Fibroblast of mammary gland (primary cell): ENCODE results near the gene LPP.
A peak's percentile ranks its signal among the peaks of the same experiment; 100 is the strongest.

Experiments
- DNase-seq: peaks from one replicate; pipeline ENCODE4 v3.0.0-alpha.2; 2010; ENCODE audit warnings: low read depth
- H3K4me3 ChIP-seq: 2 replicates; pipeline ENCODE4 v1.5.1; 2011; ENCODE audit warnings: low read depth, mild to moderate bottlenecking, low read length, moderate library complexity; ENCODE audit not compliant: control insufficient read depth
- TF ChIP-seq, protein P1 (sequence below): conservative IDR thresholded peaks from 2 replicates; pipeline ENCODE4 v1.5.1; 2011; ENCODE audit warnings: low read depth, low read length, inconsistent platforms; ENCODE audit not compliant: control insufficient read depth, insufficient read depth

The LPP gene

DNA sequence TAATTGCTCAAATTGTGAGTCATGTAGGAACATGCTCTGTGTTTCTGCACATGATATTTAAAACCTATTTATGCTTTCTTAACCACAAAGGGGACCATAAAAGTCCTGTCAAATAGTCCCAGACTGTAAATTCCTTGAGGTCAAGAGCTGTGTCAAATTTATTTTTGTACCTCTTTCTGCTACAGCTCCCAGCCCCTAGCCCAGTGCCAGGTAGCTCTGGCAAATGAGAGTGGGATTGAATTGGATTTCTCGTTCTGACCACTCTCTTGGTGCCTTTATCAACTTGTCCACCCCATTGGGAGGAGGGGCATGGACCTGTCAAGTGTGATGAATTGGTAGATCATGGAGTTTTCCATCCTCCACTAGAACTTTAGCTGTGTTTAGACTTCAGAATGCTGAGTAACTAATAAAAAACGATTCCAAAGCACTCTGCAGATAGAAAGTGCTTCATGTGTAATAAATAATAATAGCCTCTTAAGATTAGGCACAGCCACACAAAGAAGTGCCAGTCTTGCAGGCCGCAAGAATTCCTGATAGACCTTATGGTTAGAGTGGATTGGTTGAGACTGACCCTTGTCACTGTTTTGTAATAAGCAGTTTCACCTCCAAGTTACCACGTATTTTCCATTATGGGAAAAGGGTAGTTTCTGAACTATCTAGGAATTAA lies 120.4 kb downstream of the LPP start:
- no peak overlapping the region for H3K4me3 ChIP-seq
- TF ChIP-seq, protein P1, sequence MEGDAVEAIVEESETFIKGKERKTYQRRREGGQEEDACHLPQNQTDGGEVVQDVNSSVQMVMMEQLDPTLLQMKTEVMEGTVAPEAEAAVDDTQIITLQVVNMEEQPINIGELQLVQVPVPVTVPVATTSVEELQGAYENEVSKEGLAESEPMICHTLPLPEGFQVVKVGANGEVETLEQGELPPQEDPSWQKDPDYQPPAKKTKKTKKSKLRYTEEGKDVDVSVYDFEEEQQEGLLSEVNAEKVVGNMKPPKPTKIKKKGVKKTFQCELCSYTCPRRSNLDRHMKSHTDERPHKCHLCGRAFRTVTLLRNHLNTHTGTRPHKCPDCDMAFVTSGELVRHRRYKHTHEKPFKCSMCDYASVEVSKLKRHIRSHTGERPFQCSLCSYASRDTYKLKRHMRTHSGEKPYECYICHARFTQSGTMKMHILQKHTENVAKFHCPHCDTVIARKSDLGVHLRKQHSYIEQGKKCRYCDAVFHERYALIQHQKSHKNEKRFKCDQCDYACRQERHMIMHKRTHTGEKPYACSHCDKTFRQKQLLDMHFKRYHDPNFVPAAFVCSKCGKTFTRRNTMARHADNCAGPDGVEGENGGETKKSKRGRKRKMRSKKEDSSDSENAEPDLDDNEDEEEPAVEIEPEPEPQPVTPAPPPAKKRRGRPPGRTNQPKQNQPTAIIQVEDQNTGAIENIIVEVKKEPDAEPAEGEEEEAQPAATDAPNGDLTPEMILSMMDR: no peak
- peak; percentile 47 for DNase-seq

DNA sequence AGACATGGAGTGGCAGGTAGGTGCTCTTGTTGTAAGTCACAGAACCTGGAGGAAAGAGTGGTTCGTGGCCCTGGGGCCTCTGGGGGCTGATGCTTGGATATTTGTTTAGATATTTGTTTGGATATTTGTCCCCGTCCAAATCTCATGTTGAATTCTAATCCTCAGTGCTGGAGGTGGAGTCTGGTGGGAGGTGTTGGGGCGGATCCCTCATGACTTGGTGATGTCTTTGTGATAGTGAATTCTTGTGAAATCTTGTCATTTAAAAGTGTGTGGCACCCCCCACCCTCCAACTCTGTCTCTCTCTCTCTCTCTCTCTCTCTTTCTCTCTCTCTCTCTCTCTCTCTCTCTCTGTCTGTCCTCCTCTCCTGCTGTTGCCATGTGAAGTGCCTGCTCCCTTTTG lies 122.4 kb downstream of the LPP start:
- no peak overlapping the region for H3K4me3 ChIP-seq
- DNase-seq: no peak
- TF ChIP-seq, protein P1: no peak

DNA sequence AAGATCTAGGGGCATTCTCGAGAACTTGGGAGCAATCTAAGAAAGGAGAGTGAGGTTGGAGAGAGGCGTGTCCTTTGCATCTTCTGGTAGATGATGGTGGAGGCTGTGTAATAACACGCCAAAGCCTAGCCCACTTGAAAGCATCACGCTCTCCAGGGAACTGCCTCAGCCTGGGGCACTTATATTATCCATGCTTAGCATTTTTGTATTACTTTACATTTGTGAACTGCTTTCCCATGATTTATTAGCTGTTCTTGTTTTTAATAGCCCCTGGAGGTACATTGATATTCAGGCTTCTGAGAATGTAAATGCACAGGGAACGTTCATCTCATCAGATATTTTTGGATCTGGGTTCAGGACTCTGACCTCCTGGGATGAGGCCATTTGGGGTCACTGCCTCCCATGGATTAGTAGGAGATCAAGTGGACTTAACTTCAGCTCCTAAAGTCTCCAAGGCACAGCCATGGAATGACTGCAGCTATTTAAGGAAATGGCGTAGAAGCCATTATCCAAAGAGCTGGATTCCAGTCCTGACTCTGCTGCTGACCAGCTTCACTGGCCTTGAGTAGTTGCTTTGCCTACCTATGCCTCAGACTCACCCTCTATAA lies 124.9 kb downstream of the LPP start:
- no peak for DNase-seq
- H3K4me3 ChIP-seq: no peak overlapping the region
- TF ChIP-seq, protein P1: no peak

DNA sequence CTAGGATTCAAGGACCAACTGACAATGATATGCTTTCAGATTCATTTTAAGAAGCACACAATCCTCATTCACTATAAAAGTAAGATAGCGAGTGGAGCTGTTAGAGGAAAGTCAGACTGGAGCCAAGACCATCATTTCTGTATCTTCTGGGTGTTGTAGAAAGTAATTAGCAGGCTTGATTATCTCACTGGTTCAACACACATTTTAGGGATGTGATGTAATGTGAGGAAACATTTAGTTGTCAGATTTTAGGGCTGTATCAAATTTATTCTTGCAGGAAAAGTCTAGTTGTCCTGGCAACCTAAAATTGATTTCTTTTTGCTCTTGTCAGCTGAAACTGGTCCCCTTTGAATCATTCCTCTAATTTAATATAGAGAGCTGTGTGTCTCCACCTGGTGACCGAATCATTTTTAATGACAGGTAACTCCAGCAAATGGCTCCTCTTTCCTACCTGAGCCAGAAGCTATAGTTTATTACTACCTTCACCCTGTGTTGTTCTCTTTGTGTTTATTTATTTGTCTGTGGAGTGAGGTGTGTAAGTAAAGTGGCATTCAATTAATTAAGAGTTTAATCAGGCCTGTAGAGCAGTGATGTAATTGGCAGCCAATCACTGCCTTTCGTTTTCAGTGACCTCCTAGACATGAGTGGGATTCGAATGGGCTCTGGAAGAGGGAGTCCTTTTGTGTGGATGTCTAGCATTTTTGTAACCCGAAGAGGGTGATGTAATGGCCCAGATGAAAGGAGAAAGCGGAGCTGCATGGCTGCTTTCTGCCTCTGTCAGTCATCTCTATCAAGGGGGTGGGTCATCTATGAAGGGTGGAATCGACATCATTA lies 125.8 kb downstream of the LPP start:
- no peak overlapping the region for H3K4me3 ChIP-seq
- DNase-seq: no peak
- TF ChIP-seq, protein P1: no peak

DNA sequence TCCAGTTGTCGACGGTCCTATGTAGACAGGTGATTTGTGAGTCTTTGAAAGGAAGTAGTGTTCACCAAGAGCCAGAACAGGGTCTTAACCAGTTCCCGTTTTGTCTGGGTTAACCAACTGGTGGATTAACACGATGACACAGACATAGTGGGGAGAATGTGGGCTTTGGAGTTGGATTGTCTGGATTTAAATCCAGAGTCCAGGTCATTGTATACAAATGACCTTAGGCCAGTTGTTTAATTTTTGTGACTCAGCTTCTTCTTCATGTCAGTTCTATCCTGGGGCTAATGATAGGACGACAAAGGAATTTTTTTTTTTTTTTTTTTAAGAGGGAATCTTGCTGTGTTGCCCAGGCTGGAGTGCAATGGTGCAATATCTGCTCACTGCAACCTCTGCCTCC lies 126.7 kb downstream of the LPP start:
- DNase-seq: no peak

DNA sequence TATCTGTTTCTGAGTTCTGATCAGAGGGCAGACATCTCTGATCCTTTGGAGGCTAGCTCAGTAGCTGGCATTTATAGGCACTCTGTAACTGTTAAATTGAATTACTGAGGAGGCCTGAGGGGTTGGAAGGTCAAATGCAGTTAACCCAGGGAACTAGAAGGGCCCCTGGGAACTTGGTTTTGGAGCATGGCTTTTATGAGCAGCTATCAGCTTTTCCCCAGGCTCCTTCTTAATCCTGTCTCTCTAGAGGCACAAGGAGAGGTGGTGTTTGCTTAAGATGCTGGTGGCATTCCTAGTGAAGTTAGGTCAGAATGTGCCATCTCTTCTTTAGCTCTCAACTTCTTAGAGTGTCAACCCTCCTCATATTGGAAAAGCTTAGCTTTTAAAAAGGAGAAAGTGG lies 128.9 kb downstream of the LPP start:
- TF ChIP-seq, protein P1: no peak
- no peak overlapping the region for H3K4me3 ChIP-seq
- DNase-seq: no peak

More for the DNA sequence above, 126.7 kb downstream of the LPP start:
- TF ChIP-seq, protein P1: no peak
- no peak overlapping the region for H3K4me3 ChIP-seq
